Neural progenitor cell (in vitro differentiated cells): ENCODE data around the gene STK10. TPM values are rescaled to one million over a fixed set of nuclear protein-coding genes. Genes with fewer than 3 reads are reported as not detected.
A peak's percentile ranks its signal among the peaks of the same experiment; 100 is the strongest.
"Not testable (repeated sequence)": the region's sequence is repeated elsewhere in the genome, so short reads cannot be mapped to it uniquely, and the experiment has no call there.

ENCODE experiments used
- DNase-seq: peaks from one replicate; pipeline ENCODE4 v3.0.0-alpha.2; 2016; ENCODE audit warnings: low spot score
- H2AFZ ChIP-seq: fragments of 200-600 bp; sonication (generic); replicated peaks from 2 replicates; pipeline ENCODE4 v1.6.1; 2016; ENCODE audit warnings: antibody characterized with exemption
- H3F3A ChIP-seq: fragments of 200-600 bp; sonication (generic); 2 replicates; pipeline ENCODE4 v1.6.1; 2016; ENCODE audit warnings: antibody characterized with exemption, low read depth
- H3K27ac ChIP-seq: fragments of 200-600 bp; sonication (generic); 2 replicates; pipeline ENCODE4 v1.5.1; 2016; ENCODE audit warnings: mild to moderate bottlenecking
- H3K27me3 ChIP-seq: fragments of 200-600 bp; sonication (generic); 2 replicates; pipeline ENCODE4 v1.6.1; 2016; ENCODE audit warnings: mild to moderate bottlenecking, moderate library complexity
- H3K36me3 ChIP-seq: fragments of 200-600 bp; sonication (generic); 2 replicates; pipeline ENCODE4 v1.5.1; 2016
- H3K4me1 ChIP-seq: fragments of 200-600 bp; sonication (generic); 2 replicates; pipeline ENCODE4 v1.6.1; 2016; ENCODE audit warnings: mixed run types
- H3K4me2 ChIP-seq: fragments of 200-600 bp; sonication (generic); 2 replicates; pipeline ENCODE4 v1.6.1; 2016
- H3K4me3 ChIP-seq: fragments of 200-600 bp; sonication (generic); 2 replicates; pipeline ENCODE4 v1.5.1; 2016
- H3K79me2 ChIP-seq: fragments of 200-600 bp; sonication (generic); 2 replicates; pipeline ENCODE4 v1.6.1; 2016; ENCODE audit warnings: low read depth
- H3K9ac ChIP-seq: fragments of 200-600 bp; sonication (generic); 2 replicates; pipeline ENCODE4 v1.6.1; 2016
- H3K9me3 ChIP-seq: fragments of 200-600 bp; sonication (generic); 2 replicates; pipeline ENCODE4 v1.5.1; 2016; ENCODE audit warnings: low read depth
- H4K20me1 ChIP-seq: fragments of 200-600 bp; sonication (generic); 2 replicates; pipeline ENCODE4 v1.6.1; 2016; ENCODE audit warnings: low read depth
- H3K27ac Mint-ChIP-seq: 3 replicates; pipeline ENCODE4 v1.8.0; 2021; ENCODE audit warnings: mixed read lengths
- H3K27me3 Mint-ChIP-seq: 2 replicates; pipeline ENCODE4 v1.8.0; 2022; ENCODE audit warnings: low read depth, mild to moderate bottlenecking, inconsistent platforms, moderate library complexity, mixed read lengths; ENCODE audit not compliant: insufficient read depth
- H3K36me3 Mint-ChIP-seq: 3 replicates; pipeline ENCODE4 v1.8.0; 2021; ENCODE audit warnings: mixed read lengths
- H3K4me1 Mint-ChIP-seq: 3 replicates; pipeline ENCODE4 v1.8.0; 2021; ENCODE audit warnings: mixed read lengths
- H3K4me3 Mint-ChIP-seq: 3 replicates; pipeline ENCODE4 v1.8.0; 2021; ENCODE audit warnings: mild to moderate bottlenecking, moderate library complexity, mixed read lengths
- H3K9me3 Mint-ChIP-seq: 3 replicates; pipeline ENCODE4 v1.8.0; 2020; ENCODE audit warnings: mixed read lengths
- CTCF ChIP-seq: fragments of 200-600 bp; sonication (generic); IDR thresholded peaks from 2 replicates; pipeline ENCODE4 v1.5.1; 2017; ENCODE audit warnings: antibody characterized with exemption, mild to moderate bottlenecking
- EZH2 ChIP-seq: fragments of 200-600 bp; sonication (generic); IDR thresholded peaks from 2 replicates; pipeline ENCODE4 v1.6.1; 2017; ENCODE audit warnings: antibody characterized with exemption, mild to moderate bottlenecking, moderate library complexity
- EZH2phosphoT487 ChIP-seq: fragments of 200-600 bp; sonication (generic); IDR thresholded peaks from 2 replicates; pipeline ENCODE4 v1.6.1; 2017; ENCODE audit warnings: antibody characterized with exemption
- total RNA-seq: library from RNA; depleted of rRNA; stranded (reverse); fragments of >200 nt; gene quantifications from 2 replicates; pipeline ENCODE4 v1.2.3, GENCODE V29; 2015; ENCODE audit warnings: low replicate concordance

STK10 gene
- total RNA-seq, 1 donor from 2014 or later = 4.4 TPM

GRCh38 chr5:172207511-172207910 is 19.5 kb upstream of the STK10 start:
- Histone ChIP-seq H3K4me1 (no peaks in the 10 kb centered on the region), H3K4me2 (no peak overlapping the region), H3F3A (peaks cover 22% of the 10 kb centered on the region), H2AFZ (no peak overlapping the region), H3K9me3 (no peaks in the 10 kb centered on the region), H3K36me3 (peaks cover 10% of the 10 kb centered on the region), H3K4me3 (no peak overlapping the region), H3K9ac (no peak overlapping the region), H3K27ac (peak overlapping the region; percentile 18), H4K20me1 (peaks cover 2% of the 10 kb centered on the region), H3K79me2 (peaks cover 12% of the 10 kb centered on the region), H3K27me3 (no peaks in the 10 kb centered on the region)
- Mint-ChIP-seq H3K36me3 (peaks cover 26% of the 10 kb centered on the region), H3K4me3 (no peak overlapping the region), H3K9me3 (no peaks in the 10 kb centered on the region), H3K27ac (no peak overlapping the region), H3K4me1 (no peaks in the 10 kb centered on the region), H3K27me3 (peaks cover 2% of the 10 kb centered on the region)
- TF ChIP-seq EZH2phosphoT487 (no peak), EZH2 (no peak), CTCF (no peak)
- DNase-seq = no peak

GRCh38 chr5:172205984-172206383 is 18.0 kb upstream of the STK10 start:
- H3K9me3 Mint-ChIP-seq, H3K4me1 Mint-ChIP-seq, H3K4me1 ChIP-seq, H4K20me1 ChIP-seq, H2AFZ ChIP-seq, H3K4me3 Mint-ChIP-seq, H3K9me3 ChIP-seq, H3K27ac Mint-ChIP-seq, H3K4me2 ChIP-seq, H3K27me3 Mint-ChIP-seq, DNase-seq, H3K4me3 ChIP-seq, H3K9ac ChIP-seq, H3K27me3 ChIP-seq, H3K27ac ChIP-seq, H3K36me3 ChIP-seq: not testable (repeated sequence)
- H3K36me3 Mint-ChIP-seq = peaks cover 16% of the 10 kb centered on the region
- Histone ChIP-seq H3K79me2 (peaks cover 12% of the 10 kb centered on the region), H3F3A (peaks cover 17% of the 10 kb centered on the region)

GRCh38 chr5:172200476-172200875 is 12.5 kb upstream of the STK10 start:
- TF ChIP-seq EZH2phosphoT487 (no peak), CTCF (no peak), EZH2 (no peak)
- Histone ChIP-seq H3K4me2 (no peak overlapping the region), H4K20me1 (no peaks in the 10 kb centered on the region), H3K27me3 (no peaks in the 10 kb centered on the region), H3K9ac (no peak overlapping the region), H3K9me3 (no peaks in the 10 kb centered on the region), H3K4me1 (peaks cover under 1% of the 10 kb centered on the region), H3K36me3 (no peaks in the 10 kb centered on the region), H2AFZ (no peak overlapping the region), H3F3A (peaks cover 21% of the 10 kb centered on the region), H3K27ac (no peak overlapping the region), H3K79me2 (no peaks in the 10 kb centered on the region), H3K4me3 (no peak overlapping the region)
- Mint-ChIP-seq H3K4me3 (no peak overlapping the region), H3K4me1 (no peaks in the 10 kb centered on the region), H3K36me3 (no peaks in the 10 kb centered on the region), H3K27ac (no peak overlapping the region), H3K27me3 (peaks cover 2% of the 10 kb centered on the region), H3K9me3 (peaks cover 2% of the 10 kb centered on the region)
- DNase-seq = no peak

- H3K27ac ChIP-seq = no peak overlapping the region
- H3K36me3 ChIP-seq = no peaks in the 10 kb centered on the region
- Mint-ChIP-seq H3K9me3 (peaks cover 2% of the 10 kb centered on the region), H3K27ac (no peak overlapping the region), H3K27me3 (peaks cover 2% of the 10 kb centered on the region), H3K36me3 (no peaks in the 10 kb centered on the region), H3K4me3 (no peak overlapping the region), H3K4me1 (no peaks in the 10 kb centered on the region)
- H3K4me3 ChIP-seq = no peak overlapping the region
- peaks cover 5% of the 10 kb centered on the region for H3K4me1 ChIP-seq
- H2AFZ ChIP-seq = no peak overlapping the region
- no peak for DNase-seq
- no peaks in the 10 kb centered on the region for H3K9me3 ChIP-seq
- H3K9ac ChIP-seq = no peak overlapping the region
- H3K79me2 ChIP-seq = no peaks in the 10 kb centered on the region
- H4K20me1 ChIP-seq = no peaks in the 10 kb centered on the region
- no peaks in the 10 kb centered on the region for H3K27me3 ChIP-seq
- peaks cover 11% of the 10 kb centered on the region for H3F3A ChIP-seq
- TF ChIP-seq CTCF (no peak), EZH2phosphoT487 (no peak), EZH2 (no peak)
- no peak overlapping the region for H3K4me2 ChIP-seq
These were observed 11.4 kb upstream of the STK10 start for GRCh38 chr5:172199446-172199845.

- H3K9me3 ChIP-seq, H3K4me1 ChIP-seq, H3K4me2 ChIP-seq, H3K4me3 ChIP-seq, H3K9me3 Mint-ChIP-seq, DNase-seq, H3K4me3 Mint-ChIP-seq, H4K20me1 ChIP-seq, H3K27me3 ChIP-seq, H3K36me3 ChIP-seq, H3K27me3 Mint-ChIP-seq, H2AFZ ChIP-seq, H3K27ac Mint-ChIP-seq, H3K27ac ChIP-seq, H3K79me2 ChIP-seq, H3K4me1 Mint-ChIP-seq, H3K36me3 Mint-ChIP-seq, H3F3A ChIP-seq, H3K9ac ChIP-seq: not testable (repeated sequence)
These were observed 9.8 kb upstream of the STK10 start for GRCh38 chr5:172197775-172198174.
